Measurements from ENCODE around the gene PRDM16. TPM values are rescaled to one million over a fixed set of nuclear protein-coding genes. Genes with fewer than 3 reads are reported as not detected.

The PRDM16 gene
- total RNA-seq, 1 experiment from 2014 or later: 1.6 TPM

GRCh38 chr1:3049905-3050304 is 19.1 kb upstream of the PRDM16 start:
- H3K27me3 Mint-ChIP-seq (ENCODE audit: low read depth): peaks cover 16% of the 10 kb centered on the region
- DNase-seq (ENCODE audit: low spot score) (no peak), ATAC-seq (no peak)
- H3K27ac Mint-ChIP-seq: no peak overlapping the region
- TF ChIP-seq ZNF671 (CRISPR knock-in tag; IDR thresholded peaks at IDR 0.05): no peak
- TF ChIP-seq, protein P1, sequence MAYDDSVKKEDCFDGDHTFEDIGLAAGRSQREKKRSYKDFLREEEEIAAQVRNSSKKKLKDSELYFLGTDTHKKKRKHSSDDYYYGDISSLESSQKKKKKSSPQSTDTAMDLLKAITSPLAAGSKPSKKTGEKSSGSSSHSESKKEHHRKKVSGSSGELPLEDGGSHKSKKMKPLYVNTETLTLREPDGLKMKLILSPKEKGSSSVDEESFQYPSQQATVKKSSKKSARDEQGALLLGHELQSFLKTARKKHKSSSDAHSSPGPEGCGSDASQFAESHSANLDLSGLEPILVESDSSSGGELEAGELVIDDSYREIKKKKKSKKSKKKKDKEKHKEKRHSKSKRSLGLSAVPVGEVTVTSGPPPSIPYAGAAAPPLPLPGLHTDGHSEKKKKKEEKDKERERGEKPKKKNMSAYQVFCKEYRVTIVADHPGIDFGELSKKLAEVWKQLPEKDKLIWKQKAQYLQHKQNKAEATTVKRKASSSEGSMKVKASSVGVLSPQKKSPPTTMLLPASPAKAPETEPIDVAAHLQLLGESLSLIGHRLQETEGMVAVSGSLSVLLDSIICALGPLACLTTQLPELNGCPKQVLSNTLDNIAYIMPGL (CRISPR knock-in tag; IDR thresholded peaks at IDR 0.05): no peak
- TF ChIP-seq SOX15 (CRISPR knock-in tag; IDR thresholded peaks at IDR 0.05): no peak
- TF ChIP-seq NFYB (CRISPR knock-in tag; conservative IDR thresholded peaks at IDR 0.05; ENCODE audit: low read depth): no peak
- TF ChIP-seq ATF3 (CRISPR knock-in tag; conservative IDR thresholded peaks at IDR 0.05): no peak
- TF ChIP-seq, protein P2, sequence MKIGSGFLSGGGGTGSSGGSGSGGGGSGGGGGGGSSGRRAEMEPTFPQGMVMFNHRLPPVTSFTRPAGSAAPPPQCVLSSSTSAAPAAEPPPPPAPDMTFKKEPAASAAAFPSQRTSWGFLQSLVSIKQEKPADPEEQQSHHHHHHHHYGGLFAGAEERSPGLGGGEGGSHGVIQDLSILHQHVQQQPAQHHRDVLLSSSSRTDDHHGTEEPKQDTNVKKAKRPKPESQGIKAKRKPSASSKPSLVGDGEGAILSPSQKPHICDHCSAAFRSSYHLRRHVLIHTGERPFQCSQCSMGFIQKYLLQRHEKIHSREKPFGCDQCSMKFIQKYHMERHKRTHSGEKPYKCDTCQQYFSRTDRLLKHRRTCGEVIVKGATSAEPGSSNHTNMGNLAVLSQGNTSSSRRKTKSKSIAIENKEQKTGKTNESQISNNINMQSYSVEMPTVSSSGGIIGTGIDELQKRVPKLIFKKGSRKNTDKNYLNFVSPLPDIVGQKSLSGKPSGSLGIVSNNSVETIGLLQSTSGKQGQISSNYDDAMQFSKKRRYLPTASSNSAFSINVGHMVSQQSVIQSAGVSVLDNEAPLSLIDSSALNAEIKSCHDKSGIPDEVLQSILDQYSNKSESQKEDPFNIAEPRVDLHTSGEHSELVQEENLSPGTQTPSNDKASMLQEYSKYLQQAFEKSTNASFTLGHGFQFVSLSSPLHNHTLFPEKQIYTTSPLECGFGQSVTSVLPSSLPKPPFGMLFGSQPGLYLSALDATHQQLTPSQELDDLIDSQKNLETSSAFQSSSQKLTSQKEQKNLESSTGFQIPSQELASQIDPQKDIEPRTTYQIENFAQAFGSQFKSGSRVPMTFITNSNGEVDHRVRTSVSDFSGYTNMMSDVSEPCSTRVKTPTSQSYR (CRISPR knock-in tag; IDR thresholded peaks at IDR 0.05): no peak
- no peak for TF ChIP-seq GRHL2 (CRISPR knock-in tag; IDR thresholded peaks at IDR 0.05; ENCODE audit: insufficient replicate concordance, severe bottlenecking)
- no peak for TF ChIP-seq SP1 (CRISPR knock-in tag; conservative IDR thresholded peaks at IDR 0.05)
- TF ChIP-seq, protein P3, sequence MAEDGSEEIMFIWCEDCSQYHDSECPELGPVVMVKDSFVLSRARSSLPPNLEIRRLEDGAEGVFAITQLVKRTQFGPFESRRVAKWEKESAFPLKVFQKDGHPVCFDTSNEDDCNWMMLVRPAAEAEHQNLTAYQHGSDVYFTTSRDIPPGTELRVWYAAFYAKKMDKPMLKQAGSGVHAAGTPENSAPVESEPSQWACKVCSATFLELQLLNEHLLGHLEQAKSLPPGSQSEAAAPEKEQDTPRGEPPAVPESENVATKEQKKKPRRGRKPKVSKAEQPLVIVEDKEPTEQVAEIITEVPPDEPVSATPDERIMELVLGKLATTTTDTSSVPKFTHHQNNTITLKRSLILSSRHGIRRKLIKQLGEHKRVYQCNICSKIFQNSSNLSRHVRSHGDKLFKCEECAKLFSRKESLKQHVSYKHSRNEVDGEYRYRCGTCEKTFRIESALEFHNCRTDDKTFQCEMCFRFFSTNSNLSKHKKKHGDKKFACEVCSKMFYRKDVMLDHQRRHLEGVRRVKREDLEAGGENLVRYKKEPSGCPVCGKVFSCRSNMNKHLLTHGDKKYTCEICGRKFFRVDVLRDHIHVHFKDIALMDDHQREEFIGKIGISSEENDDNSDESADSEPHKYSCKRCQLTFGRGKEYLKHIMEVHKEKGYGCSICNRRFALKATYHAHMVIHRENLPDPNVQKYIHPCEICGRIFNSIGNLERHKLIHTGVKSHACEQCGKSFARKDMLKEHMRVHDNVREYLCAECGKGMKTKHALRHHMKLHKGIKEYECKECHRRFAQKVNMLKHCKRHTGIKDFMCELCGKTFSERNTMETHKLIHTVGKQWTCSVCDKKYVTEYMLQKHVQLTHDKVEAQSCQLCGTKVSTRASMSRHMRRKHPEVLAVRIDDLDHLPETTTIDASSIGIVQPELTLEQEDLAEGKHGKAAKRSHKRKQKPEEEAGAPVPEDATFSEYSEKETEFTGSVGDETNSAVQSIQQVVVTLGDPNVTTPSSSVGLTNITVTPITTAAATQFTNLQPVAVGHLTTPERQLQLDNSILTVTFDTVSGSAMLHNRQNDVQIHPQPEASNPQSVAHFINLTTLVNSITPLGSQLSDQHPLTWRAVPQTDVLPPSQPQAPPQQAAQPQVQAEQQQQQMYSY (CRISPR knock-in tag; IDR thresholded peaks at IDR 0.05): no peak
- TF ChIP-seq FOXJ3 (CRISPR knock-in tag; IDR thresholded peaks at IDR 0.05; ENCODE audit: borderline replicate concordance): no peak
- TF ChIP-seq, protein P4, sequence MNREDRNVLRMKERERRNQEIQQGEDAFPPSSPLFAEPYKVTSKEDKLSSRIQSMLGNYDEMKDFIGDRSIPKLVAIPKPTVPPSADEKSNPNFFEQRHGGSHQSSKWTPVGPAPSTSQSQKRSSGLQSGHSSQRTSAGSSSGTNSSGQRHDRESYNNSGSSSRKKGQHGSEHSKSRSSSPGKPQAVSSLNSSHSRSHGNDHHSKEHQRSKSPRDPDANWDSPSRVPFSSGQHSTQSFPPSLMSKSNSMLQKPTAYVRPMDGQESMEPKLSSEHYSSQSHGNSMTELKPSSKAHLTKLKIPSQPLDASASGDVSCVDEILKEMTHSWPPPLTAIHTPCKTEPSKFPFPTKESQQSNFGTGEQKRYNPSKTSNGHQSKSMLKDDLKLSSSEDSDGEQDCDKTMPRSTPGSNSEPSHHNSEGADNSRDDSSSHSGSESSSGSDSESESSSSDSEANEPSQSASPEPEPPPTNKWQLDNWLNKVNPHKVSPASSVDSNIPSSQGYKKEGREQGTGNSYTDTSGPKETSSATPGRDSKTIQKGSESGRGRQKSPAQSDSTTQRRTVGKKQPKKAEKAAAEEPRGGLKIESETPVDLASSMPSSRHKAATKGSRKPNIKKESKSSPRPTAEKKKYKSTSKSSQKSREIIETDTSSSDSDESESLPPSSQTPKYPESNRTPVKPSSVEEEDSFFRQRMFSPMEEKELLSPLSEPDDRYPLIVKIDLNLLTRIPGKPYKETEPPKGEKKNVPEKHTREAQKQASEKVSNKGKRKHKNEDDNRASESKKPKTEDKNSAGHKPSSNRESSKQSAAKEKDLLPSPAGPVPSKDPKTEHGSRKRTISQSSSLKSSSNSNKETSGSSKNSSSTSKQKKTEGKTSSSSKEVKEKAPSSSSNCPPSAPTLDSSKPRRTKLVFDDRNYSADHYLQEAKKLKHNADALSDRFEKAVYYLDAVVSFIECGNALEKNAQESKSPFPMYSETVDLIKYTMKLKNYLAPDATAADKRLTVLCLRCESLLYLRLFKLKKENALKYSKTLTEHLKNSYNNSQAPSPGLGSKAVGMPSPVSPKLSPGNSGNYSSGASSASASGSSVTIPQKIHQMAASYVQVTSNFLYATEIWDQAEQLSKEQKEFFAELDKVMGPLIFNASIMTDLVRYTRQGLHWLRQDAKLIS (CRISPR knock-in tag; IDR thresholded peaks at IDR 0.05; ENCODE audit: borderline replicate concordance): no peak
- TF ChIP-seq EMX1 (CRISPR knock-in tag; IDR thresholded peaks at IDR 0.05): no peak
- TF ChIP-seq IRF2 (CRISPR knock-in tag; IDR thresholded peaks at IDR 0.05; ENCODE audit: borderline replicate concordance, low read depth): no peak
- H3K36me3 Mint-ChIP-seq: no peaks in the 10 kb centered on the region
- H3K4me1 Mint-ChIP-seq: no peaks in the 10 kb centered on the region
- H3K9me3 Mint-ChIP-seq: peaks cover 28% of the 10 kb centered on the region
- ChIA-PET POLR2A (no interaction called here), CTCF (interaction anchor here (1.3 kb wide), 1 partner anchor 12 kb away, joined by 4 read pairs; no protein-coding TSS in a partner anchor)
- H3K4me3 Mint-ChIP-seq: no peak overlapping the region

DNA sequence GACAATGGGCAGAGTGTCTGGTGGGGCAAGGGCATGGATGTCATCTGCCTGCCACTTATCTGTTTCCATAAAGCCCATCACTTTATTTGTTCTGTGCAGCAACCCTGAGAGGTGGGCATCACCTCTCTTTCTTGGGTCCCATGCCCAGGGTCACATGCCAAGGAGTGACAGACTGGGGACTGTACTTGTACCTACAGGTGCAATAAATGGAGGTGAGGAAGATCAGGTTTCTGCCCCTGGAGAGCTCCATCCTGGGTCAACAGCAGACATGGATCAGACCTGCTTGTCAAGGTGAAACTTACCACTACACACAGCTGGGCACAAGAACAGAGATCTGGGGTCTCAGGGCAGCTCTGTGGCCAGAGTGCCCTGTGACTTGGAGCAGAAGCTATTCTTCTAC is 18.4 kb upstream of the PRDM16 start:
- CTCF ChIA-PET: no interaction called here
- no peaks in the 10 kb centered on the region for H3K36me3 Mint-ChIP-seq
- POLR2A ChIA-PET: no interaction called here
- H3K27ac Mint-ChIP-seq: no peak overlapping the region
- H3K27me3 Mint-ChIP-seq (ENCODE audit: low read depth): peaks cover 16% of the 10 kb centered on the region
- no peaks in the 10 kb centered on the region for H3K4me1 Mint-ChIP-seq
- DNase-seq (ENCODE audit: low spot score) (no peak), ATAC-seq (no peak)
- no peak overlapping the region for H3K4me3 Mint-ChIP-seq
- H3K9me3 Mint-ChIP-seq: peaks cover 26% of the 10 kb centered on the region
- TF ChIP-seq NR3C1 (CRISPR knock-in tag; conservative IDR thresholded peaks at IDR 0.05; ENCODE audit: low read depth) (no peak), NR2C2 (CRISPR knock-in tag; IDR thresholded peaks at IDR 0.05) (no peak), ZNF263 (CRISPR knock-in tag; IDR thresholded peaks at IDR 0.05; ENCODE audit: low read depth) (no peak), SMAD3 (CRISPR knock-in tag; IDR thresholded peaks at IDR 0.05; ENCODE audit: borderline replicate concordance) (no peak), ZNF423 (CRISPR knock-in tag; IDR thresholded peaks at IDR 0.05) (no peak), ELF4 (CRISPR knock-in tag; IDR thresholded peaks at IDR 0.05; ENCODE audit: low read depth) (no peak)
- TF ChIP-seq, protein P5, sequence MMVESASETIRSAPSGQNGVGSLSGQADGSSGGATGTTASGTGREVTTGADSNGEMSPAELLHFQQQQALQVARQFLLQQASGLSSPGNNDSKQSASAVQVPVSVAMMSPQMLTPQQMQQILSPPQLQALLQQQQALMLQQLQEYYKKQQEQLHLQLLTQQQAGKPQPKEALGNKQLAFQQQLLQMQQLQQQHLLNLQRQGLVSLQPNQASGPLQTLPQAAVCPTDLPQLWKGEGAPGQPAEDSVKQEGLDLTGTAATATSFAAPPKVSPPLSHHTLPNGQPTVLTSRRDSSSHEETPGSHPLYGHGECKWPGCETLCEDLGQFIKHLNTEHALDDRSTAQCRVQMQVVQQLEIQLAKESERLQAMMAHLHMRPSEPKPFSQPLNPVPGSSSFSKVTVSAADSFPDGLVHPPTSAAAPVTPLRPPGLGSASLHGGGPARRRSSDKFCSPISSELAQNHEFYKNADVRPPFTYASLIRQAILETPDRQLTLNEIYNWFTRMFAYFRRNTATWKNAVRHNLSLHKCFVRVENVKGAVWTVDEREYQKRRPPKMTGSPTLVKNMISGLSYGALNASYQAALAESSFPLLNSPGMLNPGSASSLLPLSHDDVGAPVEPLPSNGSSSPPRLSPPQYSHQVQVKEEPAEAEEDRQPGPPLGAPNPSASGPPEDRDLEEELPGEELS (CRISPR knock-in tag; IDR thresholded peaks at IDR 0.05): no peak
- TF ChIP-seq, protein P6, sequence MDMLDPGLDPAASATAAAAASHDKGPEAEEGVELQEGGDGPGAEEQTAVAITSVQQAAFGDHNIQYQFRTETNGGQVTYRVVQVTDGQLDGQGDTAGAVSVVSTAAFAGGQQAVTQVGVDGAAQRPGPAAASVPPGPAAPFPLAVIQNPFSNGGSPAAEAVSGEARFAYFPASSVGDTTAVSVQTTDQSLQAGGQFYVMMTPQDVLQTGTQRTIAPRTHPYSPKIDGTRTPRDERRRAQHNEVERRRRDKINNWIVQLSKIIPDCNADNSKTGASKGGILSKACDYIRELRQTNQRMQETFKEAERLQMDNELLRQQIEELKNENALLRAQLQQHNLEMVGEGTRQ (CRISPR knock-in tag; IDR thresholded peaks at IDR 0.05): no peak
